Activated T-cell treated with anti-CD3 and anti-CD28 coated beads, Interleukin-2, amount 50 U/mL, for 24 hours (primary cell): Measurements from ENCODE around the gene HEPACAM2.
A peak's percentile ranks its signal among the peaks of the same experiment; 100 is the strongest.

Experiments used
- DNase-seq: peaks from one replicate; pipeline ENCODE4 v3.0.0-alpha.2; 2020
- H3K27ac Mint-ChIP-seq: 2 replicates; pipeline ENCODE4 v1.8.0; 2020; ENCODE audit warnings: mild to moderate bottlenecking, mixed read lengths
- H3K27me3 Mint-ChIP-seq: 2 replicates; pipeline ENCODE4 v1.8.0; 2020; ENCODE audit warnings: mixed read lengths
- H3K36me3 Mint-ChIP-seq: 2 replicates; pipeline ENCODE4 v1.8.0; 2020; ENCODE audit warnings: low read depth, mixed read lengths
- H3K4me1 Mint-ChIP-seq: 2 replicates; pipeline ENCODE4 v1.8.0; 2020; ENCODE audit warnings: low read depth, mixed read lengths
- H3K4me3 Mint-ChIP-seq: 2 replicates; pipeline ENCODE4 v1.8.0; 2020; ENCODE audit warnings: mild to moderate bottlenecking, moderate library complexity, mixed read lengths
- H3K9me3 Mint-ChIP-seq: 2 replicates; pipeline ENCODE4 v1.8.0; 2020; ENCODE audit warnings: mixed read lengths

The HEPACAM2 gene

GRCh38 chr7:93178213-93178612 lies 48.1 kb downstream of the HEPACAM2 start:
- H3K27me3 Mint-ChIP-seq: peaks cover 44% of the 10 kb centered on the region
- peaks cover 3% of the 10 kb centered on the region for H3K4me1 Mint-ChIP-seq
- H3K36me3 Mint-ChIP-seq: no peaks in the 10 kb centered on the region
- no peak overlapping the region for H3K4me3 Mint-ChIP-seq
- no peaks in the 10 kb centered on the region for H3K9me3 Mint-ChIP-seq
- no peak overlapping the region for H3K27ac Mint-ChIP-seq
- DNase-seq: no peak

GRCh38 chr7:93176992-93177580 lies 49.2 kb downstream of the HEPACAM2 start:
- H3K36me3 Mint-ChIP-seq: no peaks in the 10 kb centered on the region
- no peak overlapping the region for H3K27ac Mint-ChIP-seq
- H3K4me1 Mint-ChIP-seq: peaks cover 3% of the 10 kb centered on the region
- no peak for DNase-seq
- no peak overlapping the region for H3K4me3 Mint-ChIP-seq
- peaks cover 5% of the 10 kb centered on the region for H3K9me3 Mint-ChIP-seq
- H3K27me3 Mint-ChIP-seq: peaks cover 40% of the 10 kb centered on the region

DNA sequence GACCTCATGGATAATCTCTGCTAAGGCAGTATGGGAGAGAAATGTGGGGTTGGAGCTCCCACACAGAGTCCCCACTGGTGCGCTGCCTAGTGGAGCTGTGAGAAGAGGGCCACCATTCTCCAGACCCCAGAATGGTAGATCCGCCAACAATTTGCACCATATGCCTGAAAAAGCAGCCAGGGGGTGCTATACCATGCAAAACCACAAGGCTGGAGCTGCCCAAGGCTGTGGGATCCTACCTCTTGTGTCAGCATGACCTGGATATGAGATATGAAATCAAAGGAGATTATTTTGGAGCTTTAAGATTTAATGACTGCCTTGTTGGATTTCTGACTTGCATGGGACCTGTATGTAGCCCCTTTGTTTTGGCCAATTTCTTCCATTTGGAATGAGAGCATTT lies 51.0 kb downstream of the HEPACAM2 start:
- Mint-ChIP-seq H3K4me3 (no peak overlapping the region), H3K27me3 (peaks cover 40% of the 10 kb centered on the region), H3K9me3 (peaks cover 17% of the 10 kb centered on the region), H3K4me1 (peaks cover 3% of the 10 kb centered on the region), H3K27ac (no peak overlapping the region), H3K36me3 (no peaks in the 10 kb centered on the region)
- no peak for DNase-seq

- H3K4me3 Mint-ChIP-seq: no peak overlapping the region
- H3K9me3 Mint-ChIP-seq: peaks cover 23% of the 10 kb centered on the region
- no peak for DNase-seq
- peaks cover 37% of the 10 kb centered on the region for H3K27me3 Mint-ChIP-seq
- no peak overlapping the region for H3K27ac Mint-ChIP-seq
- peaks cover 3% of the 10 kb centered on the region for H3K4me1 Mint-ChIP-seq
- H3K36me3 Mint-ChIP-seq: no peaks in the 10 kb centered on the region
Measured at GRCh38 chr7:93172683-93173082, 53.6 kb downstream of the HEPACAM2 start.

- peaks cover 29% of the 10 kb centered on the region for H3K27me3 Mint-ChIP-seq
- H3K9me3 Mint-ChIP-seq: peaks cover 27% of the 10 kb centered on the region
- DNase-seq: no peak
Measured at GRCh38 chr7:93171606-93172226, 54.6 kb downstream of the HEPACAM2 start.

GRCh38 chr7:93165447-93165846 lies 60.8 kb downstream of the HEPACAM2 start:
- no peaks in the 10 kb centered on the region for H3K36me3 Mint-ChIP-seq
- H3K27me3 Mint-ChIP-seq: no peaks in the 10 kb centered on the region
- H3K9me3 Mint-ChIP-seq: peaks cover 14% of the 10 kb centered on the region
- no peak overlapping the region for H3K27ac Mint-ChIP-seq
- no peak for DNase-seq
- H3K4me3 Mint-ChIP-seq: no peak overlapping the region
- H3K4me1 Mint-ChIP-seq: peaks cover 11% of the 10 kb centered on the region

More at GRCh38 chr7:93171606-93172226, 54.6 kb downstream of the HEPACAM2 start:
- peaks cover 3% of the 10 kb centered on the region for H3K4me1 Mint-ChIP-seq
- H3K27ac Mint-ChIP-seq: no peak overlapping the region
- no peaks in the 10 kb centered on the region for H3K36me3 Mint-ChIP-seq
- no peak overlapping the region for H3K4me3 Mint-ChIP-seq

- Mint-ChIP-seq H3K9me3 (peaks cover 14% of the 10 kb centered on the region), H3K36me3 (no peaks in the 10 kb centered on the region), H3K4me1 (peaks cover 13% of the 10 kb centered on the region), H3K4me3 (no peak overlapping the region), H3K27me3 (no peaks in the 10 kb centered on the region), H3K27ac (no peak overlapping the region)
- no peak for DNase-seq
Measured at GRCh38 chr7:93164766-93165165, 61.5 kb downstream of the HEPACAM2 start.

DNA sequence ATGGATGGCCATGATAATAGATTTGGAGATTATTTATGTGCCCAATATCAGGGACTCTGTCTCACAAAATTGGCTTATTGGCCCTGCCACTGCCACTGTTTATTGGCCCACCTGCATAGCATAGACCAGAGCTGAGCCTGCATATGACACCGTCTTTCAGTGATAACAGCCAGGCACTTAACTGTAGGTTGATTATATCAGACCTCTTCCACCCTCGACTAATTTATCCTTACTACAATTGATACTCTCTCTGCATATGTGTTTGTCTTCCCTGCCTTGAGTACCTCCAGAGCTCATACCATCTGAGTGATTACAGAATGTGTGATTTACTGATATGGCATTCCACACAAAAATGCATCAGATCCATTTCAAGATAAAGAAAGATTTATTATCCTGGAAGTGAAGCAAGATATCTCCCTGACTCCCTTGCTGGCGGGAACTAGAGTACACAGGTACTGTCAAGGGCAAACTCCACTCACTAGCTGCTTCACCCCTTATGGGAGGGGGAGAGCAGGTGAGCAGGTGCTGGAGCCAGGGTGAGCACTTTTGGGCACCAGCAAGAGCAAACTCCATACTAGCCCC lies 65.0 kb downstream of the HEPACAM2 start:
- H3K27me3 Mint-ChIP-seq: no peaks in the 10 kb centered on the region
- no peak for DNase-seq
- H3K4me1 Mint-ChIP-seq: peaks cover 16% of the 10 kb centered on the region
- no peak overlapping the region for H3K4me3 Mint-ChIP-seq
- peaks cover 4% of the 10 kb centered on the region for H3K9me3 Mint-ChIP-seq
- H3K27ac Mint-ChIP-seq: no peak overlapping the region
- no peaks in the 10 kb centered on the region for H3K36me3 Mint-ChIP-seq

GRCh38 chr7:93160410-93160809 lies 65.9 kb downstream of the HEPACAM2 start:
- Mint-ChIP-seq H3K4me1 (peaks cover 10% of the 10 kb centered on the region), H3K27me3 (no peaks in the 10 kb centered on the region), H3K4me3 (no peak overlapping the region), H3K36me3 (no peaks in the 10 kb centered on the region), H3K9me3 (peaks cover 4% of the 10 kb centered on the region), H3K27ac (no peak overlapping the region)
- DNase-seq: no peak

- no peaks in the 10 kb centered on the region for H3K27me3 Mint-ChIP-seq
- H3K36me3 Mint-ChIP-seq: no peaks in the 10 kb centered on the region
- no peak overlapping the region for H3K4me3 Mint-ChIP-seq
- no peak for DNase-seq
- H3K4me1 Mint-ChIP-seq: peaks cover 9% of the 10 kb centered on the region
- peaks cover 4% of the 10 kb centered on the region for H3K9me3 Mint-ChIP-seq
- H3K27ac Mint-ChIP-seq: no peak overlapping the region
Measured at GRCh38 chr7:93159490-93159889, 66.8 kb downstream of the HEPACAM2 start.

DNA sequence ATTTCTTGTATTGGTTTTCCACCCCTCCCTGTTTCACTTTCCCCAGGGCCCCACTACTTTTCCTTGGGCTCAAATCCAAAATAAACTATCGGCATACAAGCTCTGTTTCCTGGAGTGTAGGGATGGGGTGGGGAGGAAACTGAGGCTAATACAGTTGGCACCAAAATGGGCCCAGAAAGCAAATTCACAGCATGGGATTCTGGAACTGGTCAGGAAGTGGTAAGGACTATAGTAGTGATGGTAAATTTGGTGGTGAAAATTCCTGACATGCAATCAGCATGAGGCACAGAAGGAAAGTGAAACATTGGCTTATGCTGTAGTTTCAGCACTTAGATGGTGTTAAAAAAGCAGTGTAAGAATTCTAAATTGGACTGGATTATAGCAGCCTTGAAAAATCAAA lies 69.4 kb downstream of the HEPACAM2 start:
- Mint-ChIP-seq H3K4me1 (peaks cover 9% of the 10 kb centered on the region), H3K9me3 (peaks cover 4% of the 10 kb centered on the region), H3K4me3 (no peak overlapping the region), H3K27me3 (no peaks in the 10 kb centered on the region), H3K27ac (no peak overlapping the region), H3K36me3 (no peaks in the 10 kb centered on the region)
- no peak for DNase-seq

- Mint-ChIP-seq H3K27ac (no peak overlapping the region), H3K9me3 (no peaks in the 10 kb centered on the region), H3K36me3 (peaks cover 9% of the 10 kb centered on the region), H3K4me3 (no peak overlapping the region), H3K27me3 (no peaks in the 10 kb centered on the region), H3K4me1 (peaks cover 33% of the 10 kb centered on the region)
- DNase-seq: no peak
Measured at GRCh38 chr7:93150200-93150835, 76.0 kb downstream of the HEPACAM2 start.

DNA sequence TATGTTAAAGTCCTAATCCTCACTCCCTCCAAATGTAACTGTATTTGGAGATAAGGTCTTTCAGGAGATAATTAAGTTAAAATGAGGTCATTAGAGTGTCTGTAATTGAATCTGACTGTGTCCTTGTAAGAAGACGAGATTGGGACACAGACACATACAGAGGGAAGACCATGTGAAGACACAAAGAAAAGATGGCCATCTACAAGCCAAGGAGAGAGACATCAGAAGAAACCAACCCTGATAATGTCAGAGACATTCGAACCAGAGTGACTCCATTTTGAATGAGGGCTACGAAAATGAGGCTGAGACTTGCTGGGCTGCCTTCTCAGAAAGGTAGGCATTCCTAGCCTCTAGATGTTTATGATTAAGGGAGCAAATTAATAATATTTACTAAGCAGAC lies 77.5 kb downstream of the HEPACAM2 start:
- no peaks in the 10 kb centered on the region for H3K27me3 Mint-ChIP-seq
- H3K9me3 Mint-ChIP-seq: no peaks in the 10 kb centered on the region
- H3K27ac Mint-ChIP-seq: peak overlapping the region; percentile 82
- H3K4me3 Mint-ChIP-seq: peak overlapping the region; percentile 79
- no peak for DNase-seq
- H3K4me1 Mint-ChIP-seq: peaks cover 34% of the 10 kb centered on the region
- peaks cover 16% of the 10 kb centered on the region for H3K36me3 Mint-ChIP-seq

DNA sequence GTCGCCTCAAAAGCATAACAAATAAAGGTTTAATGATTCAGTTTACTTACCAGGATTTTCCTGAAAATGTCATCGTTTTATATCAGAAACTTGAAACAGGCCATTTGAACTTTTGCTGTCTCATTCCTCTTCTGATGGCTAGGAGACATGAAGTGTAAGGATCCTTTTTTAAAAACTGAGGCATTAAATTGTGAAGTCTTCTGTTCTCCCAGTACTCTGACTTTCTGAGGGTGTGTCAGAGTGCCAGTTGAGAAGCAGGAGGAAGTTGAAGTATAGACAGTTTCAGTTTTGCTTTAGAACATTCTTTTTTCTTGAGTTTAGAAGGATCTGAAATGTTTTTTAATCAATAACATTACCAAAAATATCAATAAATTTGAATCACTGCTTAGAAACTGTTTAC lies 78.1 kb downstream of the HEPACAM2 start, which contains the start of gene SAMD9L:
Gene SAMD9L (minus strand): TSS at position 242 of the 400 bp plus-strand sequence. CDS start 12,414 bp downstream, outside the sequence.
- H3K27me3 Mint-ChIP-seq: no peaks in the 10 kb centered on the region
- H3K4me3 Mint-ChIP-seq: peak within 1 kb of the TSS; percentile 79
- no peak for DNase-seq
- peaks cover 16% of the 10 kb centered on the region for H3K36me3 Mint-ChIP-seq
- peaks cover 34% of the 10 kb centered on the region for H3K4me1 Mint-ChIP-seq
- no peaks in the 10 kb centered on the region for H3K9me3 Mint-ChIP-seq
- peak within 1 kb of the TSS; percentile 88 for H3K27ac Mint-ChIP-seq

DNA sequence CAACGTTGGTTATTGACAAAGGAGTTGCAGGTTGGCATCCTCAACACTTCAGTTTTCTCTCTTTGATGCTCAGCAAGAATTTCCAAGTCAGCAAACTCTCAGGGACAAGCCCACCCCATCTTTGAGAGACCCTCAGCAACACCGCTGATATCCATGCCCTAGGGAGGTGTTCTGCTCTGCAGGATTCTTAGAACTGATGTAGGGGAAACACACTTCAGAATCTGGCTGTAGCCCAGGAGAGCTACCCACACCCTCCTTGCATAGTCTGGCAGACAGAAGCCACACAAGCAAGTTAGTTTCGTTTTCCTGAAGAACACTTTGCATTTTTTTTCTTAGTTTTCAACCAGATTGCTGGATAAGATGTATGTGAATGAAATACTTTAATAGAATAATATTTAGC lies 78.9 kb downstream of the HEPACAM2 start:
- Mint-ChIP-seq H3K27ac (peak overlapping the region; percentile 88), H3K36me3 (peaks cover 16% of the 10 kb centered on the region), H3K4me1 (peaks cover 34% of the 10 kb centered on the region), H3K4me3 (peak overlapping the region; percentile 79), H3K27me3 (no peaks in the 10 kb centered on the region), H3K9me3 (no peaks in the 10 kb centered on the region)
- DNase-seq: peak; percentile 42
